OCI-LY7 (cell line): Measurements from ENCODE around the gene TMEM61.
A peak's percentile ranks its signal among the peaks of the same experiment; 100 is the strongest.

Experiments
- CTCF ChIP-seq: fragments of 200-600 bp; sonication (generic); conservative IDR thresholded peaks from 2 replicates; pipeline ENCODE4 v1.5.1; 2014; ENCODE audit warnings: mild to moderate bottlenecking, antibody characterized with exemption, low read length, moderate library complexity, mixed read lengths
- EZH2phosphoT487 ChIP-seq: fragments of 200-600 bp; sonication (generic); IDR thresholded peaks from 2 replicates; pipeline ENCODE4 v1.6.1; 2018; ENCODE audit warnings: low read depth, borderline replicate concordance, mild to moderate bottlenecking, mixed run types, antibody characterized with exemption, low read length, moderate library complexity, mixed read lengths

DNA sequence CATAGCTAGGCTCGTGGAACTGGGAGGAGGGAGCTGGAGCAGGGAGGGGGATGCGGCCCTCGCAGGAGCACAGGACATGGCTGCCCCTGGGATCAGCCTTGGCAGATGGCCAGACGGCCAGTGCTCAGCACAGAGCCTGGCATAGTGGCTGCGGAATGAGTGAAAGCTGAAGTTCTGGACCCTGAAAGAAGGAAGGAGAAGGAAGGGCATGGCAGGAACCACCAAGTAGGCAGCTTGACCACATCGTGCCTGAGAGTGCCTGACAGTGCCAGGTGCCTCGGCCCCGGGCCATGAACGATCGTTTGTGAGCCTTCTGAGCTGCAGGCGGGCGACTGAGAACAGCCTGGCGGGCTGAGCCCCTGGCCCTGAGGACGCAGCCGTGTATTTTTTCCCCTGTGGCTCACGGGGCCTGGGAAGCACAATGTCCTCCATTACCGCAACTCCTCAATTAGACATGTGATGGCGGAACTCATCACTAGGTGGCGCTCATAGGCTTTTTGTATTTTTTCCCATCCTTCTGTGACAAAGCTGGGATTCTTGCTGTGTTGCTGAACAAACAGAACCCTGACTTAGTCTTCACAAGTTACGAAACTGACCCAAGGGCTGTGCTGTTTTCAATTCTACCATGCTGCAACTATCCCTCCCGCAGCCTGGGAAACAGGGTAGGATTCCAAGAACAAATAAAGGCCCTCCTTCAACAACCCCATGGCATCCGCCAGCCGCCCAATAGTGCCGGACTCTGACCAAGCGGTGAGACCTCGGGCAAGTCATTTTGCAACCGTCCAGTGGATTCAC is 29.9 kb upstream of the TMEM61 start:
- peak; percentile 81 for TF ChIP-seq CTCF
- TF ChIP-seq EZH2phosphoT487: no peak
